Neural progenitor cell (in vitro differentiated cells): ENCODE results near the gene CHCT1.

Source experiments
- EZH2 ChIP-seq: fragments of 200-600 bp; sonication (generic); IDR thresholded peaks from 2 replicates; pipeline ENCODE4 v1.6.1; 2017; ENCODE audit warnings: antibody characterized with exemption, mild to moderate bottlenecking, moderate library complexity
- EZH2phosphoT487 ChIP-seq: fragments of 200-600 bp; sonication (generic); IDR thresholded peaks from 2 replicates; pipeline ENCODE4 v1.6.1; 2017; ENCODE audit warnings: antibody characterized with exemption
- TF ChIP-seq, protein P1 (sequence below): fragments of 200-600 bp; sonication (generic); IDR thresholded peaks from 2 replicates; pipeline ENCODE4 v1.5.1; 2017; ENCODE audit warnings: antibody characterized with exemption, mild to moderate bottlenecking

DNA sequence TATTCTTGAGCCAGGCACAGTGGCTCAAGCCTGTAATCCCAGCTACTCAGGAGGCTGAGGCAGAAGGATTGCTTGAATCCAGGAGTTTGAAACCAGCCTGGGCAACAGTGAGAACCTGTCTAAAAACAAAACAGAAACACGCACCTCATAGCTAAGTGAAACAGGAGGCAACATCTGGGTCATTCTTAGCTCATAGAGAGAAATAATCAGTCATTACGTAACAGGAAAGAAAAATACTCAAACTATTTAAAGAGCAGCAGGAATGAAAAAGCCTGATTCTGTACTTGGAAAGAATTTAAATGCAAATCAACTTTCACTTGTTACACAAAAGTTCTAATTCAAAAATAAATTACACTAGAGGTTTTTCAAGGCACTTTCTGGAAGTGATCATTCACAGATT is 17.2 kb downstream of the CHCT1 start:
- TF ChIP-seq, protein P1, sequence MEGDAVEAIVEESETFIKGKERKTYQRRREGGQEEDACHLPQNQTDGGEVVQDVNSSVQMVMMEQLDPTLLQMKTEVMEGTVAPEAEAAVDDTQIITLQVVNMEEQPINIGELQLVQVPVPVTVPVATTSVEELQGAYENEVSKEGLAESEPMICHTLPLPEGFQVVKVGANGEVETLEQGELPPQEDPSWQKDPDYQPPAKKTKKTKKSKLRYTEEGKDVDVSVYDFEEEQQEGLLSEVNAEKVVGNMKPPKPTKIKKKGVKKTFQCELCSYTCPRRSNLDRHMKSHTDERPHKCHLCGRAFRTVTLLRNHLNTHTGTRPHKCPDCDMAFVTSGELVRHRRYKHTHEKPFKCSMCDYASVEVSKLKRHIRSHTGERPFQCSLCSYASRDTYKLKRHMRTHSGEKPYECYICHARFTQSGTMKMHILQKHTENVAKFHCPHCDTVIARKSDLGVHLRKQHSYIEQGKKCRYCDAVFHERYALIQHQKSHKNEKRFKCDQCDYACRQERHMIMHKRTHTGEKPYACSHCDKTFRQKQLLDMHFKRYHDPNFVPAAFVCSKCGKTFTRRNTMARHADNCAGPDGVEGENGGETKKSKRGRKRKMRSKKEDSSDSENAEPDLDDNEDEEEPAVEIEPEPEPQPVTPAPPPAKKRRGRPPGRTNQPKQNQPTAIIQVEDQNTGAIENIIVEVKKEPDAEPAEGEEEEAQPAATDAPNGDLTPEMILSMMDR = no peak
- TF ChIP-seq EZH2phosphoT487 (no peak), EZH2 (no peak)
